Neural crest cell (in vitro differentiated cells): ENCODE results near the gene E2F1. TPM values are rescaled to one million over a fixed set of nuclear protein-coding genes. Genes with fewer than 3 reads are reported as not detected.
A peak's percentile ranks its signal among the peaks of the same experiment; 100 is the strongest.

ENCODE experiments used
- DNase-seq: peaks from one replicate; pipeline ENCODE4 v3.0.0; 2021; ENCODE audit warnings: low read depth, mixed read lengths, low spot score
- H3K27ac Mint-ChIP-seq: one replicate; pipeline ENCODE4 v1.8.0; 2021; ENCODE audit warnings: mild to moderate bottlenecking, mixed read lengths; ENCODE audit not compliant: unreplicated experiment
- H3K27me3 Mint-ChIP-seq: 2 replicates; pipeline ENCODE4 v1.8.0; 2021; ENCODE audit warnings: low read depth, mild to moderate bottlenecking, mixed read lengths
- H3K36me3 Mint-ChIP-seq: 2 replicates; pipeline ENCODE4 v1.8.0; 2021; ENCODE audit warnings: low read depth, mild to moderate bottlenecking, mixed read lengths
- H3K4me1 Mint-ChIP-seq: 2 replicates; pipeline ENCODE4 v1.8.0; 2021; ENCODE audit warnings: mixed read lengths
- H3K4me3 Mint-ChIP-seq: one replicate; pipeline ENCODE4 v1.8.0; 2021; ENCODE audit warnings: mild to moderate bottlenecking, mixed read lengths
- H3K9me3 Mint-ChIP-seq: 2 replicates; pipeline ENCODE4 v1.8.0; 2021; ENCODE audit warnings: mixed read lengths
- CTCF ChIP-seq: fragments of 200-600 bp; sonication (generic); conservative IDR thresholded peaks from 2 replicates; pipeline ENCODE4 v1.5.0; 2021; ENCODE audit warnings: antibody characterized with exemption, mild to moderate bottlenecking
- total RNA-seq: library from RNA; stranded (reverse); gene quantifications from 2 replicates; pipeline ENCODE4 v1.2.1, GENCODE V29; 2021

E2F1 gene
- total RNA-seq, 1 donor from 2014 or later = 94.9 TPM

GRCh38 chr20:33730946-33731692 is 44.9 kb upstream of the E2F1 start:
- Mint-ChIP-seq H3K9me3 (peaks cover 8% of the 10 kb centered on the region), H3K36me3 (peaks cover 9% of the 10 kb centered on the region), H3K4me3 (peak overlapping the region; percentile 87), H3K27ac (peak overlapping the region; percentile 90), H3K27me3 (no peaks in the 10 kb centered on the region), H3K4me1 (peaks cover 25% of the 10 kb centered on the region)
- TF ChIP-seq CTCF = no peak
- DNase-seq = no peak

GRCh38 chr20:33729101-33729500 is 42.9 kb upstream of the E2F1 start:
- Mint-ChIP-seq H3K9me3 (peaks cover 3% of the 10 kb centered on the region), H3K27ac (no peak overlapping the region), H3K4me1 (peaks cover 25% of the 10 kb centered on the region), H3K27me3 (no peaks in the 10 kb centered on the region), H3K36me3 (peaks cover 5% of the 10 kb centered on the region), H3K4me3 (peak overlapping the region; percentile 41)
- TF ChIP-seq CTCF = no peak
- DNase-seq = no peak

GRCh38 chr20:33728463-33728862 is 42.3 kb upstream of the E2F1 start:
- Mint-ChIP-seq H3K4me3 (peak overlapping the region; percentile 0), H3K36me3 (no peaks in the 10 kb centered on the region), H3K27me3 (no peaks in the 10 kb centered on the region)

GRCh38 chr20:33727806-33728205 is 41.6 kb upstream of the E2F1 start:
- H3K27ac Mint-ChIP-seq = no peak overlapping the region
- no peaks in the 10 kb centered on the region for H3K9me3 Mint-ChIP-seq
- H3K4me1 Mint-ChIP-seq = peaks cover 15% of the 10 kb centered on the region
- H3K27me3 Mint-ChIP-seq = no peaks in the 10 kb centered on the region
- no peak for DNase-seq
- TF ChIP-seq CTCF = no peak
- H3K4me3 Mint-ChIP-seq = no peak overlapping the region
- no peaks in the 10 kb centered on the region for H3K36me3 Mint-ChIP-seq

More at GRCh38 chr20:33728463-33728862, 42.3 kb upstream of the E2F1 start:
- H3K9me3 Mint-ChIP-seq = no peaks in the 10 kb centered on the region
- peaks cover 19% of the 10 kb centered on the region for H3K4me1 Mint-ChIP-seq
- DNase-seq = no peak
- H3K27ac Mint-ChIP-seq = no peak overlapping the region
- no peak for TF ChIP-seq CTCF

- DNase-seq = no peak
- TF ChIP-seq CTCF = no peak
- Mint-ChIP-seq H3K36me3 (no peaks in the 10 kb centered on the region), H3K4me1 (peaks cover 12% of the 10 kb centered on the region), H3K27me3 (no peaks in the 10 kb centered on the region), H3K27ac (no peak overlapping the region), H3K9me3 (no peaks in the 10 kb centered on the region), H3K4me3 (no peak overlapping the region)
Observed at GRCh38 chr20:33727115-33727479, 40.9 kb upstream of the E2F1 start.
